HG02798 (cell line): ENCODE measurements around the gene SLIT3.
"Not testable (repeated sequence)": the region's sequence is repeated elsewhere in the genome, so short reads cannot be mapped to it uniquely, and the experiment has no call there.

Experiments used
- ATAC-seq: cut with Tn5 transposase; IDR thresholded peaks from one replicate; pipeline ENCODE4 v1.9.1; 2021; ENCODE audit warnings: mild to moderate bottlenecking; ENCODE audit not compliant: unreplicated experiment, poor library complexity

The SLIT3 gene

GRCh38 chr5:169151051-169151805, 149.7 kb downstream of the SLIT3 start:
- ATAC-seq, result no peak

GRCh38 chr5:169150108-169150507, 150.8 kb downstream of the SLIT3 start:
- ATAC-seq, result no peak

GRCh38 chr5:169149317-169149716, 151.6 kb downstream of the SLIT3 start:
- no peak for ATAC-seq

GRCh38 chr5:169148138-169148740, 152.7 kb downstream of the SLIT3 start:
- no peak for ATAC-seq

GRCh38 chr5:169147534-169147933, 153.4 kb downstream of the SLIT3 start:
- no peak for ATAC-seq

- ATAC-seq, result no peak
These were observed 154.8 kb downstream of the SLIT3 start for GRCh38 chr5:169146158-169146557.

- no peak for ATAC-seq
These were observed 158.5 kb downstream of the SLIT3 start for GRCh38 chr5:169142264-169142970.

- ATAC-seq, result not testable (repeated sequence)
These were observed 160.7 kb downstream of the SLIT3 start for GRCh38 chr5:169140215-169140614.

- no peak for ATAC-seq
These were observed 161.4 kb downstream of the SLIT3 start for GRCh38 chr5:169139480-169140050.

- no peak for ATAC-seq
These were observed 167.4 kb downstream of the SLIT3 start for GRCh38 chr5:169133531-169133930.

GRCh38 chr5:169132302-169132660, 168.7 kb downstream of the SLIT3 start:
- ATAC-seq, result no peak

- no peak for ATAC-seq
These were observed 169.2 kb downstream of the SLIT3 start for GRCh38 chr5:169131616-169132301.

GRCh38 chr5:169128679-169129078, 172.3 kb downstream of the SLIT3 start:
- no peak for ATAC-seq

GRCh38 chr5:169127431-169127830, 173.5 kb downstream of the SLIT3 start:
- no peak for ATAC-seq

GRCh38 chr5:169126481-169127021, 174.4 kb downstream of the SLIT3 start:
- no peak for ATAC-seq

- ATAC-seq, result no peak
These were observed 175.4 kb downstream of the SLIT3 start for GRCh38 chr5:169125571-169125970.

GRCh38 chr5:169122951-169123350, 178.0 kb downstream of the SLIT3 start:
- ATAC-seq, result no peak

- no peak for ATAC-seq
These were observed 179.1 kb downstream of the SLIT3 start for GRCh38 chr5:169121630-169122420.

GRCh38 chr5:169119288-169120048, 181.5 kb downstream of the SLIT3 start:
- no peak for ATAC-seq
